Keratinocyte (primary cell): Measurements from ENCODE around the gene GPR31. TPM values are rescaled to one million over a fixed set of nuclear protein-coding genes. Genes with fewer than 3 reads are reported as not detected.

Experiments
- DNase-seq: peaks from one replicate; pipeline ENCODE4 v3.0.0-alpha.2; 2011; ENCODE audit warnings: low read depth, missing footprints, low spot score
- FAIRE-seq: peaks from 2 replicates; lab custom pipeline; 2011; peaks lifted over from hg19 to GRCh38; lab: Jason Lieb, UNC
- H2AFZ ChIP-seq: 2 replicates; pipeline ENCODE4 v1.6.0; 2012; ENCODE audit warnings: low read length, control low read depth, inconsistent platforms; ENCODE audit not compliant: control insufficient read depth
- H3K27ac ChIP-seq: 2 replicates; pipeline ENCODE4 v1.5.1; 2011; ENCODE audit warnings: low read length; ENCODE audit not compliant: control insufficient read depth, insufficient read depth
- H3K27me3 ChIP-seq: 3 replicates; pipeline ENCODE4 v1.6.0; 2011; ENCODE audit warnings: low read length; ENCODE audit not compliant: control insufficient read depth, insufficient read depth; ENCODE audit errors: extremely low read depth
- H3K36me3 ChIP-seq, 2 experiments: 2 replicates in 1 of 2; 3 replicates in 1 of 2; pipeline ENCODE4 v1.5.1; 2011; ENCODE audit warnings: low read length in 2 of 2, mild to moderate bottlenecking in 1 of 2; ENCODE audit not compliant: control insufficient read depth in 2 of 2, insufficient read depth in 2 of 2; ENCODE audit errors: extremely low read depth in 1 of 2
- H3K4me1 ChIP-seq: 3 replicates; pipeline ENCODE4 v1.5.1; 2011; ENCODE audit warnings: low read length; ENCODE audit not compliant: control insufficient read depth, insufficient read depth; ENCODE audit errors: extremely low read depth
- H3K4me2 ChIP-seq: 3 replicates; pipeline ENCODE4 v1.6.0; 2011; ENCODE audit warnings: low read depth, low read length; ENCODE audit not compliant: control insufficient read depth, insufficient read depth; ENCODE audit errors: extremely low read depth
- H3K4me3 ChIP-seq, 3 experiments: fragments of 200-600 bp in 1 of 3; sonication (generic) in 1 of 3; 2 replicates in 2 of 3; 3 replicates in 1 of 3; pipeline ENCODE4 v1.5.1; 2011 to 2016; ENCODE audit warnings: low read length in 3 of 3, mild to moderate bottlenecking in 3 of 3, control low read depth in 2 of 3, inconsistent platforms in 1 of 3, low read depth in 1 of 3, mixed read lengths in 1 of 3, mixed run types in 1 of 3, moderate library complexity in 1 of 3; ENCODE audit not compliant: control insufficient read depth in 2 of 3, insufficient read depth in 2 of 3; ENCODE audit errors: extremely low read depth in 1 of 3
- H3K79me2 ChIP-seq: 2 replicates; pipeline ENCODE4 v1.6.0; 2012; ENCODE audit warnings: low read length; ENCODE audit not compliant: control insufficient read depth, insufficient read depth
- H3K9ac ChIP-seq: 3 replicates; pipeline ENCODE4 v1.6.0; 2011; ENCODE audit warnings: low read length; ENCODE audit not compliant: control insufficient read depth, insufficient read depth; ENCODE audit errors: extremely low read depth
- H3K9me1 ChIP-seq: 3 replicates; pipeline ENCODE4 v1.6.0; 2011; ENCODE audit warnings: low read length; ENCODE audit not compliant: control insufficient read depth, insufficient read depth; ENCODE audit errors: extremely low read depth
- H3K9me3 ChIP-seq: 2 replicates; pipeline ENCODE4 v1.5.1; 2012; ENCODE audit warnings: low read depth, low read length; ENCODE audit not compliant: control insufficient read depth
- H4K20me1 ChIP-seq: 3 replicates; pipeline ENCODE4 v1.6.0; 2011; ENCODE audit warnings: low read length; ENCODE audit not compliant: control insufficient read depth, insufficient read depth; ENCODE audit errors: extremely low read depth
- CTCF ChIP-seq, 3 experiments: IDR thresholded peaks in 1 of 3; conservative IDR thresholded peaks in 1 of 3; optimal IDR thresholded peaks in 1 of 3; 2 replicates in 2 of 3; 3 replicates in 1 of 3; pipeline versions ENCODE3 to v1.5.1; 2011; ENCODE audit warnings: low read length in 3 of 3, mild to moderate bottlenecking in 3 of 3, moderate library complexity in 2 of 3, control low read depth in 1 of 3, inconsistent platforms in 1 of 3; ENCODE audit not compliant: insufficient read depth in 2 of 3; ENCODE audit errors: extremely low read depth in 1 of 3
- EZH2 ChIP-seq: IDR thresholded peaks from one replicate; pipeline ENCODE4 v1.6.1; 2012; ENCODE audit warnings: inconsistent platforms, mild to moderate bottlenecking, low read length, moderate library complexity
- dilution Hi-C: fragments of 300-500 bp; cut with MboI; formaldehyde crosslinking; loops from one replicate; pipeline ENCODE4 v1.7.0; 2020; ENCODE audit warnings: low sequenced_read_pairs; ENCODE audit not compliant: extremely low pct_ligation_motif_present
- polyA plus RNA-seq, 5 experiments: library from polyadenylated mRNA; depleted of rRNA in 3 of 5; stranded (reverse) in 3 of 5; stranded (forward) in 1 of 5; unstranded in 1 of 5; fragments of >200 nt; gene quantifications; 1 replicate in 1 of 5; 2 replicates in 3 of 5; 3 replicates in 1 of 5; pipeline versions ENCODE4 v1.2.1 to v1.2.3, GENCODE V29; 2011 to 2012; ENCODE audit warnings: missing spikeins in 2 of 5, low read depth in 1 of 5, low replicate concordance in 1 of 5

GPR31 gene
- polyA plus RNA-seq, 1 donor (not counting 4 experiments of a cell fraction or from before 2014, with no cell fraction given): not detected

GRCh38 chr6:167107787-167108186 is 50.0 kb downstream of the GPR31 start:
- Histone ChIP-seq H3K27ac (no peak overlapping the region), H3K9me3 (no peaks in the 10 kb centered on the region), H3K9ac (no peak overlapping the region), H3K36me3 (no peaks in the 10 kb centered on the region), H3K4me1 (no peaks in the 10 kb centered on the region), H3K4me2 (no peak overlapping the region), H3K79me2 (no peaks in the 10 kb centered on the region), H3K4me3 (no peak overlapping the region), H2AFZ (no peak overlapping the region), H3K9me1 (no peaks in the 10 kb centered on the region), H4K20me1 (no peaks in the 10 kb centered on the region), H3K27me3 (no peaks in the 10 kb centered on the region)
- FAIRE-seq: no peak
- no peak for TF ChIP-seq EZH2
- TF ChIP-seq CTCF (optimal IDR thresholded peaks at IDR 0.05 in 1 of 3, IDR thresholded peaks at IDR 0.05 in 1 of 3, conservative IDR thresholded peaks at IDR 0.05 in 1 of 3; ENCODE audit: extremely low read depth in 1 of 3, insufficient read depth in 2 of 3, low read length in 3 of 3): no peak
- DNase-seq: no peak
- dilution Hi-C loops: no loop called here

- dilution Hi-C loops: no loop called here
- DNase-seq: no peak
- H3K4me2 ChIP-seq: no peak overlapping the region
- no peaks in the 10 kb centered on the region for H3K27me3 ChIP-seq
- H3K36me3 ChIP-seq: no peaks in the 10 kb centered on the region
- H3K4me3 ChIP-seq: no peak overlapping the region
- FAIRE-seq: no peak
- no peak overlapping the region for H3K27ac ChIP-seq
- H2AFZ ChIP-seq: no peak overlapping the region
- no peak overlapping the region for H3K9ac ChIP-seq
- H3K9me3 ChIP-seq: no peaks in the 10 kb centered on the region
- TF ChIP-seq CTCF (optimal IDR thresholded peaks at IDR 0.05 in 1 of 3, IDR thresholded peaks at IDR 0.05 in 1 of 3, conservative IDR thresholded peaks at IDR 0.05 in 1 of 3; ENCODE audit: extremely low read depth in 1 of 3, insufficient read depth in 2 of 3, low read length in 3 of 3) (no peak), EZH2 (no peak)
- no peaks in the 10 kb centered on the region for H3K79me2 ChIP-seq
- H3K4me1 ChIP-seq: no peaks in the 10 kb centered on the region
- H4K20me1 ChIP-seq: no peaks in the 10 kb centered on the region
- no peaks in the 10 kb centered on the region for H3K9me1 ChIP-seq
These were observed 51.4 kb downstream of the GPR31 start for GRCh38 chr6:167106406-167106805.

Other genes with a start within 250 kb of the GPR31 start
- gene RNASET2, start 201.4 kb downstream of the GPR31 start, polyA plus RNA-seq: 15.4 to 21.5 TPM (median 20.3 TPM) in 3 replicates
- 9.6 to 18.4 TPM (median 11.5 TPM) in 3 replicates for gene CEP43, start 158.6 kb downstream of the GPR31 start, polyA plus RNA-seq
- not detected in 3 replicates for gene CCR6, start 34.9 kb downstream of the GPR31 start, polyA plus RNA-seq
- 0.10 TPM in 1 of 3 replicates, not detected in the others for gene UNC93A, start 133.3 kb upstream of the GPR31 start, polyA plus RNA-seq
- gene TTLL2, start 167.1 kb upstream of the GPR31 start, polyA plus RNA-seq: not detected in 3 replicates